Brain microvascular endothelial cell (primary cell): ENCODE measurements around the gene CLNK.
A peak's percentile ranks its signal among the peaks of the same experiment; 100 is the strongest.

ENCODE experiments used
- DNase-seq: peaks from one replicate; pipeline ENCODE4 v3.0.0-alpha.2; 2020
- H3K27ac ChIP-seq: fragments of 250-450 bp; sonication (Bioruptor Pico); 2 replicates; pipeline ENCODE4 v1.5.1; 2020; ENCODE audit warnings: mild to moderate bottlenecking, moderate library complexity
- H3K27me3 ChIP-seq: fragments of 250-450 bp; sonication (Bioruptor Pico); replicated peaks from 2 replicates; pipeline ENCODE4 v1.5.1; 2020; ENCODE audit warnings: mild to moderate bottlenecking
- H3K36me3 ChIP-seq: fragments of 250-450 bp; sonication (Bioruptor Pico); replicated peaks from 2 replicates; pipeline ENCODE4 v1.5.1; 2020; ENCODE audit warnings: mild to moderate bottlenecking
- H3K4me3 ChIP-seq: 2 replicates; pipeline ENCODE4 v1.5.1; 2011; ENCODE audit warnings: low read depth, mild to moderate bottlenecking, control low read depth, low read length, moderate library complexity
- CTCF ChIP-seq: IDR thresholded peaks from 2 replicates; pipeline ENCODE4 v1.5.1; 2011; ENCODE audit warnings: low read depth, mild to moderate bottlenecking, moderate library complexity, low read length, control low read depth, inconsistent platforms; ENCODE audit errors: missing control alignments
- in situ Hi-C: cut with HindIII; loops from 2 replicates; pipeline ENCODE4 v1.10.0; 2017; ENCODE audit warnings: low sequenced_read_pairs, low pct_ligation_motif_present

CLNK gene

DNA sequence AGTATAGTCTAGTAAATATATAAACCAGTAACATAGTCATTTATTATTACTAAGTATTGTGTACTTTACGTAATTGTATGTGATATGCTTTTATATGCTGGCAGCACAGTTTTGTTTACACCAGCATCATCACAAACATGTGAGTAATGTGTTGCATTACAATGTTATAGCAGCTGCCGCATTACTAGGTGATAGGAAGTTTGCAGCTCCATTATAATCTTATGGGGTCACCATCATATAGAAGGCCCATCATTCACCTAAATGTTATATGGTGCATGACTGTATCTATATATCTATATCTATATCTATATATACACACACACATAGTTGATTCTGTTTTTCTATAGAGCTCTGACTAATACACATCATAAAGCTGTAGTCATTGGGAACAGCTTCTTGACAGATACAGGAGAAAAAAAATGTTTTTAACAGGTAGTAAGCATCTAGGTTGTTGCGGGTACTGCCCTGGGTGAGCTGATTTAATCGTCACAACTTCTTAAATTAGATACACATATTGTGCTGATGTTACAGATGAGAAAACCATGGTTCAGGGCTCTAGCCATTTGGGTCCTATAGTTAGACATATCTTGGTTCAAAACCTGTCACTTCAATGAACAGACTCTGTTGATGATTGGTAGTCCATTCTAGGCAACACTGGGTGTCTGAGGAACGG, 77.9 kb downstream of the CLNK start:
- TF ChIP-seq CTCF = no peak
- no peaks in the 10 kb centered on the region for H3K27me3 ChIP-seq
- DNase-seq = no peak
- in situ Hi-C loops = no loop called here
- no peak overlapping the region for H3K4me3 ChIP-seq
- H3K36me3 ChIP-seq = no peaks in the 10 kb centered on the region
- H3K27ac ChIP-seq = peak overlapping the region; percentile 74

DNA sequence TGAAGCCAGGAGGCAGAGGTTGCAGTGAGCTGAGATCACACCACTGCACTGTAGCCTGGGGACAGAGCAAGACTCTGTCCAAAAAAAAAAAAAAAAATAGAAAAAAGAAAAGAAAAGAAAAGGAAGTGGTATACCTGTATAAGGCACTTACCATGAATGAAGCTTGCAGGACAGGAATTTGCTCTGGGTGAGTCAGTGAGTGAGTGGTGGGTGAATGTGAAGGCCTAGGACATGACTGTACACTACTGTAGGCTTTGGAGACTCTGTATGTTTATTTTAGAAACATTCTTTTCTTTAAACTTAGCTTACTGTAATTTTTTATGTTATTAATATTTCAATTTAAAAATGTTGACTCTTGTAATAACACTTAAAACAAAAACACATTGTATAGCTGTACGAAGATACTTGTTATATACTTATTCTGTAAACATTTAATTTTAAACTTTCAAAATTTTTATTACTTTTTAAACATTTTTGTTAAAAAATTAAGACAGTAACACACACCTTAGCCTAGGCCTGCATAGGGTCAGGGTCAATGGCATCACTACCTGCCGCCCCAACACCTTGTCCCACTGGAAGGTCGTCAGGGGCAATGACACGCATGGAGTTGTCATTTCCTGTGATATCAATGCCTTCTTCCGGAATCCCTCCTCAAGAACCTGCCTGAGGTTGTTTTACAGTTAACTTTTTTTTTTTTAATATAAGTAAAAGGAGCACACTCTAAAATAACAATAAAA, 78.7 kb downstream of the CLNK start:
- Histone ChIP-seq H3K27me3 (no peaks in the 10 kb centered on the region), H3K36me3 (no peaks in the 10 kb centered on the region), H3K4me3 (no peak overlapping the region), H3K27ac (peak overlapping the region; percentile 74)
- in situ Hi-C loops = no loop called here
- peak; percentile 88 for DNase-seq
- no peak for TF ChIP-seq CTCF

GRCh38 chr4:10605031-10605430, 79.5 kb downstream of the CLNK start:
- in situ Hi-C loops = no loop called here
- Histone ChIP-seq H3K27me3 (no peaks in the 10 kb centered on the region), H3K4me3 (no peak overlapping the region), H3K27ac (peak overlapping the region; percentile 41), H3K36me3 (no peaks in the 10 kb centered on the region)
- TF ChIP-seq CTCF = no peak
- DNase-seq = peak; percentile 33

DNA sequence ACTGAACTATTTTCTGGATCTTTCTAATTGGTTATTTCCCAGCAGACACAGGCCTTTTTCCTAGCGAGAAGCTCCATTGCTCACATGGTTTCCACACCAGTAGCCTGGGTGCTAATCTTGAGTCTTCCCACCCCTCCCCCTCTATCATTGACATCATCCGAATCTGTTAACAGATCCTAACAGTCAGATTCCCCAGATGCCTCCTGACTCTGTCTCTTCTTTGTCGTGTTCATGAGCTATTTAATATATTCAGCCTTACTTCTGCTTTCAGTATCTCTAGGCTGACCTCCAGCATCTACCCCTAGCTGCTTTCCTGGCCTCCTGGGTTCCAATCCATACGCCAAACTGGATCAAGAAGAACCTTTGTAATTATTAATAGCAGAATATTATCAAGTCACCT, 85.0 kb downstream of the CLNK start:
- Histone ChIP-seq H3K4me3 (no peak overlapping the region), H3K36me3 (no peaks in the 10 kb centered on the region), H3K27ac (no peak overlapping the region), H3K27me3 (no peaks in the 10 kb centered on the region)
- DNase-seq = peak; percentile 27
- in situ Hi-C loops = no loop called here
- TF ChIP-seq CTCF = no peak

GRCh38 chr4:10598829-10599228, 85.7 kb downstream of the CLNK start:
- Histone ChIP-seq H3K27me3 (no peaks in the 10 kb centered on the region), H3K27ac (no peak overlapping the region), H3K36me3 (no peaks in the 10 kb centered on the region), H3K4me3 (no peak overlapping the region)
- no peak for TF ChIP-seq CTCF
- DNase-seq = no peak
- in situ Hi-C loops = no loop called here
